ENCODE results near the gene HNRNPH1.

The HNRNPH1 gene

DNA sequence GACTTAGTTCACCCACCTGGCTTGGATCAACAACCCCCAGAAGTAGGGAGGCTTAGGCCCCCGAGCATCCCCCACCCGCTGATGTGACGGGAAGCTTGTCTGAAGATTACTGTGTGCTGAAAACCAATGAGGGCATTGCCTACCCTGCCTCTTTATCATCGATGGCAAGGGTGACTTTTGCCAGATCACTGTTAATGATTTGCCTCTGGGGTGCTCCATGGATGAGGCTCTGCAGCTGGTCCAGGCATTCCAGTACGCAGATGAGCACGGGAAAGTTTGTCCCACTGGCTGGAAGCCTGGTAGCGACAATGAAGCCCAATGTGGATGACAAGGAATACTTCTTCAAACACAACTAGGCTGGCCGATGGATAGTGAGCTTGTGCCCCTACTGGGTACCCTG, 51.1 kb downstream of the HNRNPH1 start:
- no peaks in the 10 kb centered on the region for H3K27me3 ChIP-seq (ENCODE audit: insufficient read depth, low read length, poor library complexity, severe bottlenecking)
- no peaks in the 10 kb centered on the region for H3K9me2 ChIP-seq (replicated peaks; ENCODE audit: low read depth, low read length)
- no peaks in the 10 kb centered on the region for H3K36me3 ChIP-seq (ENCODE audit: insufficient read depth, low read length)
- H3F3A ChIP-seq (ENCODE audit: low read depth): no peaks in the 10 kb centered on the region
- no peak overlapping the region for H2AFZ ChIP-seq (ENCODE audit: low read length)
- no peaks in the 10 kb centered on the region for H3K4me1 ChIP-seq (ENCODE audit: insufficient read depth, low read length, poor library complexity, severe bottlenecking)
- H3K79me2 ChIP-seq (ENCODE audit: insufficient read depth, low read length): no peaks in the 10 kb centered on the region
- H4K20me1 ChIP-seq (ENCODE audit: insufficient read depth, low read length, poor library complexity, severe bottlenecking): no peaks in the 10 kb centered on the region
- no peak overlapping the region for H3K4me2 ChIP-seq (ENCODE audit: low read depth, low read length, poor library complexity, severe bottlenecking)
- H3K9me3 ChIP-seq (ENCODE audit: insufficient read depth, low read depth, low read length): no peaks in the 10 kb centered on the region
- TF ChIP-seq, protein P1, sequence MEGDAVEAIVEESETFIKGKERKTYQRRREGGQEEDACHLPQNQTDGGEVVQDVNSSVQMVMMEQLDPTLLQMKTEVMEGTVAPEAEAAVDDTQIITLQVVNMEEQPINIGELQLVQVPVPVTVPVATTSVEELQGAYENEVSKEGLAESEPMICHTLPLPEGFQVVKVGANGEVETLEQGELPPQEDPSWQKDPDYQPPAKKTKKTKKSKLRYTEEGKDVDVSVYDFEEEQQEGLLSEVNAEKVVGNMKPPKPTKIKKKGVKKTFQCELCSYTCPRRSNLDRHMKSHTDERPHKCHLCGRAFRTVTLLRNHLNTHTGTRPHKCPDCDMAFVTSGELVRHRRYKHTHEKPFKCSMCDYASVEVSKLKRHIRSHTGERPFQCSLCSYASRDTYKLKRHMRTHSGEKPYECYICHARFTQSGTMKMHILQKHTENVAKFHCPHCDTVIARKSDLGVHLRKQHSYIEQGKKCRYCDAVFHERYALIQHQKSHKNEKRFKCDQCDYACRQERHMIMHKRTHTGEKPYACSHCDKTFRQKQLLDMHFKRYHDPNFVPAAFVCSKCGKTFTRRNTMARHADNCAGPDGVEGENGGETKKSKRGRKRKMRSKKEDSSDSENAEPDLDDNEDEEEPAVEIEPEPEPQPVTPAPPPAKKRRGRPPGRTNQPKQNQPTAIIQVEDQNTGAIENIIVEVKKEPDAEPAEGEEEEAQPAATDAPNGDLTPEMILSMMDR (conservative IDR thresholded peaks at IDR 0.05; ENCODE audit: low read length): no peak
- TF ChIP-seq EZH2phosphoT487 (IDR thresholded peaks at IDR 0.05; ENCODE audit: borderline replicate concordance): no peak
- H3K4me3 ChIP-seq (ENCODE audit: low read length, poor library complexity, severe bottlenecking): no peak overlapping the region
- no peak overlapping the region for H3K9ac ChIP-seq (ENCODE audit: low read depth, low read length, poor library complexity, severe bottlenecking)

DNA sequence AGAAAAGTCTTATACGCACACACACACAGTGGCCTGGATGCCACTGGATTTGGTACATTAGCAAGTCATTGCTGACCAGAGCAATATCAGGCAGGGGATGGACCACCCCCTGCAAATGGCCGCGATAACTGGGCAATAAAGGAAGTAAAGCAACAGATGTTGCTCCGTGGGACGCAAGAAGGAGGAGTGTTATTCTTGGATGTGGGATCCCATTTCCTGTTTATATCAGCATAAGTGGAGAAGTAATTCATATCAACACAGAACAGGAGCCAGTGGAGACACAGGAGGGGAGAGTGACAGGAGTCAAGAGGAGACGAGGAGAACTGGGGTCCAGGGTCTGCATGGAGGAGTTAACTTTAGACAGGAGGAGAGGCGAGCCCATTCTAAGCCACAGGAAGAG, 54.8 kb downstream of the HNRNPH1 start:
- Histone ChIP-seq H2AFZ (ENCODE audit: low read length) (no peak overlapping the region), H3K4me3 (ENCODE audit: low read length, poor library complexity, severe bottlenecking) (no peak overlapping the region), H3K79me2 (ENCODE audit: insufficient read depth, low read length) (no peaks in the 10 kb centered on the region), H3F3A (ENCODE audit: low read depth) (no peaks in the 10 kb centered on the region), H3K4me2 (ENCODE audit: low read depth, low read length, poor library complexity, severe bottlenecking) (no peak overlapping the region), H3K9me2 (replicated peaks; ENCODE audit: low read depth, low read length) (no peaks in the 10 kb centered on the region), H4K20me1 (ENCODE audit: insufficient read depth, low read length, poor library complexity, severe bottlenecking) (no peaks in the 10 kb centered on the region), H3K4me1 (ENCODE audit: insufficient read depth, low read length, poor library complexity, severe bottlenecking) (no peaks in the 10 kb centered on the region), H3K9ac (ENCODE audit: low read depth, low read length, poor library complexity, severe bottlenecking) (no peak overlapping the region), H3K9me3 (ENCODE audit: insufficient read depth, low read depth, low read length) (no peaks in the 10 kb centered on the region), H3K27me3 (ENCODE audit: insufficient read depth, low read length, poor library complexity, severe bottlenecking) (no peaks in the 10 kb centered on the region), H3K36me3 (ENCODE audit: insufficient read depth, low read length) (no peaks in the 10 kb centered on the region)
- no peak for TF ChIP-seq EZH2phosphoT487 (IDR thresholded peaks at IDR 0.05; ENCODE audit: borderline replicate concordance)
- TF ChIP-seq, protein P1 (conservative IDR thresholded peaks at IDR 0.05; ENCODE audit: low read length): no peak

DNA sequence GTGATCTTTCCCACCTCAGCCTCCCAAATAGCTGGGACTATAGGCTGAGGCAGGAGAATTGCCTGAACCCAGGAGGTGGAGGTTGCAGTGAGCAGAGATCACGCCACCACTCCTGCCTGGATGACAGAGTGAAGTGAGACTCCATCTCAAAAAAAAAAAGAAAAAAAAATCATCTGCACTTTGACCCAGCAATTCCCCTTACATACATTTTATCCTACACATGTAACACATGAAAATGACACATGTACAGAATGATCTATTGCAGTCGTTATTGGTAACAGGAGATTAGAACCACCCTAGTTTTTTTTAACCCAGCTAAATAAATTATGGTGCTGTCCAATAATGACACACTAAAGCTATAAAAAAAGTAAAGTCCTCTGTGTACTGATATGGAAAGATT, 58.9 kb downstream of the HNRNPH1 start:
- Histone ChIP-seq H2AFZ (ENCODE audit: low read length) (no peak overlapping the region), H3K79me2 (ENCODE audit: insufficient read depth, low read length) (no peaks in the 10 kb centered on the region), H3K9me3 (ENCODE audit: insufficient read depth, low read depth, low read length) (no peaks in the 10 kb centered on the region), H3K9ac (ENCODE audit: low read depth, low read length, poor library complexity, severe bottlenecking) (no peak overlapping the region), H4K20me1 (ENCODE audit: insufficient read depth, low read length, poor library complexity, severe bottlenecking) (no peaks in the 10 kb centered on the region), H3K27me3 (ENCODE audit: insufficient read depth, low read length, poor library complexity, severe bottlenecking) (no peaks in the 10 kb centered on the region), H3F3A (ENCODE audit: low read depth) (no peaks in the 10 kb centered on the region), H3K4me2 (ENCODE audit: low read depth, low read length, poor library complexity, severe bottlenecking) (no peak overlapping the region), H3K4me3 (ENCODE audit: low read length, poor library complexity, severe bottlenecking) (no peak overlapping the region), H3K4me1 (ENCODE audit: insufficient read depth, low read length, poor library complexity, severe bottlenecking) (no peaks in the 10 kb centered on the region), H3K36me3 (ENCODE audit: insufficient read depth, low read length) (peaks cover 11% of the 10 kb centered on the region; the same call in 1 of the 2 replicates), H3K9me2 (replicated peaks; ENCODE audit: low read depth, low read length) (no peaks in the 10 kb centered on the region)
- TF ChIP-seq EZH2phosphoT487 (IDR thresholded peaks at IDR 0.05; ENCODE audit: borderline replicate concordance): no peak
- TF ChIP-seq, protein P1 (conservative IDR thresholded peaks at IDR 0.05; ENCODE audit: low read length): no peak

All from Loucy (cell line).